Left ventricle myocardium inferior (tissue), 1 donor: ENCODE data around the gene ZNF467. TPM values are rescaled to one million over a fixed set of nuclear protein-coding genes. Genes with fewer than 3 reads are reported as not detected.

ENCODE experiments used
- DNase-seq: peaks from one replicate; pipeline ENCODE4 v3.0.0-alpha.2; 2020
- H3K27ac ChIP-seq: fragments of 200-600 bp; replicated peaks from 2 replicates; pipeline ENCODE4 v1.8.0; 2021
- H3K27me3 ChIP-seq: fragments of 200-600 bp; 2 replicates; pipeline ENCODE4 v1.8.0; 2021; ENCODE audit warnings: low read depth
- H3K36me3 ChIP-seq: fragments of 200-600 bp; 2 replicates; pipeline ENCODE4 v1.8.0; 2021
- H3K4me1 ChIP-seq: fragments of 200-600 bp; 2 replicates; pipeline ENCODE4 v1.8.0; 2021
- H3K4me3 ChIP-seq: fragments of 200-600 bp; 2 replicates; pipeline ENCODE4 v1.8.0; 2021; ENCODE audit warnings: mild to moderate bottlenecking, moderate library complexity
- H3K9me3 ChIP-seq: fragments of 200-600 bp; replicated peaks from 2 replicates; pipeline ENCODE4 v1.8.0; 2021
- CTCF ChIP-seq: fragments of 200-600 bp; IDR thresholded peaks from 2 replicates; pipeline ENCODE4 v1.8.0; 2021; ENCODE audit warnings: antibody characterized with exemption, mild to moderate bottlenecking, borderline replicate concordance
- intact Hi-C: fragments of 100-400 bp; cut with micrococcal nuclease; formaldehyde crosslinking; loops from one replicate; pipeline ENCODE4 v1.11.0; 2022
- long read RNA-seq: library from polyadenylated mRNA; unstranded; transcript quantifications from one replicate; pipeline ENCODE4 v2.0.0, GENCODE V29; 2021
- total RNA-seq: library from RNA; stranded (reverse); fragmentation: NEBNext Ultra II Directional; extraction: Animal tissue kit (Norgen Biotek cat#: 25700); gene quantifications from one replicate; pipeline ENCODE4 v1.2.1, GENCODE V29; 2021
- donor health status: DM: no; HTN: yes; CAD: no; lungs with severe emphysema.

Gene ZNF467
- total RNA-seq, result 5.2 TPM
- long read RNA-seq, partial matches to known transcripts, result 1 of 12 reads
- long read RNA-seq, other reads (novel, unspliced or antisense), result 8 of 12 reads

- no peaks in the 10 kb centered on the region for H3K36me3 ChIP-seq
- peaks cover 51% of the 10 kb centered on the region for H3K4me1 ChIP-seq
- intact Hi-C loops, result no loop called here
- H3K9me3 ChIP-seq, result no peaks in the 10 kb centered on the region
- DNase-seq, result peak; percentile 79
- peak within 1 kb of the TSS; percentile 84 for H3K27ac ChIP-seq
- no peak for TF ChIP-seq CTCF
- H3K27me3 ChIP-seq, result no peaks in the 10 kb centered on the region
- H3K4me3 ChIP-seq, result peak within 1 kb of the TSS; percentile 81
These were observed at the start of gene ZNF467 for GRCh38 chr7:149773446-149774236. Gene ZNF467, minus strand, starts transcription at chr7:149773588. Its CDS starts 2,556 bp downstream, at chr7:149771032.

GRCh38 chr7:149822353-149822943, 49.1 kb upstream of the ZNF467 start:
- H3K4me3 ChIP-seq, result no peak overlapping the region
- intact Hi-C loops, result no loop called here
- H3K36me3 ChIP-seq, result no peaks in the 10 kb centered on the region
- H3K27me3 ChIP-seq, result no peaks in the 10 kb centered on the region
- no peaks in the 10 kb centered on the region for H3K9me3 ChIP-seq
- no peak overlapping the region for H3K27ac ChIP-seq
- peak; percentile 7 for DNase-seq
- no peaks in the 10 kb centered on the region for H3K4me1 ChIP-seq
- TF ChIP-seq CTCF, result no peak

GRCh38 chr7:149821191-149822148, 48.1 kb upstream of the ZNF467 start:
- Histone ChIP-seq H3K9me3 (no peaks in the 10 kb centered on the region), H3K27ac (no peak overlapping the region), H3K36me3 (no peaks in the 10 kb centered on the region), H3K4me3 (no peak overlapping the region), H3K27me3 (no peaks in the 10 kb centered on the region), H3K4me1 (no peaks in the 10 kb centered on the region)
- TF ChIP-seq CTCF, result no peak
- DNase-seq, result peak; percentile 11
- intact Hi-C loops, result no loop called here

GRCh38 chr7:149820622-149821190, 47.3 kb upstream of the ZNF467 start:
- Histone ChIP-seq H3K27ac (no peak overlapping the region), H3K36me3 (no peaks in the 10 kb centered on the region), H3K4me1 (no peaks in the 10 kb centered on the region), H3K9me3 (no peaks in the 10 kb centered on the region), H3K4me3 (no peak overlapping the region), H3K27me3 (peaks cover 4% of the 10 kb centered on the region)
- no peak for TF ChIP-seq CTCF
- intact Hi-C loops, result no loop called here
- peak; percentile 9 for DNase-seq

GRCh38 chr7:149819961-149820340, 46.6 kb upstream of the ZNF467 start:
- Histone ChIP-seq H3K36me3 (no peaks in the 10 kb centered on the region), H3K27ac (no peak overlapping the region), H3K9me3 (no peaks in the 10 kb centered on the region), H3K4me1 (no peaks in the 10 kb centered on the region), H3K4me3 (no peak overlapping the region), H3K27me3 (peaks cover 11% of the 10 kb centered on the region)
- intact Hi-C loops, result no loop called here
- peak; percentile 4 for DNase-seq
- TF ChIP-seq CTCF, result no peak
